DOHH2 (cell line): ENCODE data around the gene COL1A1.

ENCODE experiments used
- CTCF ChIP-seq: fragments of 200-600 bp; sonication (generic); IDR thresholded peaks from one replicate; pipeline ENCODE4 v1.5.1; 2014; ENCODE audit warnings: antibody characterized with exemption, mild to moderate bottlenecking, low read depth, low read length; ENCODE audit not compliant: poor library complexity, severe bottlenecking
- EZH2phosphoT487 ChIP-seq: fragments of 200-600 bp; sonication (generic); IDR thresholded peaks from 2 replicates; pipeline ENCODE4 v1.6.1; 2017; ENCODE audit warnings: borderline replicate concordance, mild to moderate bottlenecking, antibody characterized with exemption, low read length, moderate library complexity, mixed read lengths

- TF ChIP-seq CTCF (no peak), EZH2phosphoT487 (no peak)
These were observed 43.3 kb upstream of the COL1A1 start for GRCh38 chr17:50244771-50245170.
